Amniotic stem cell (primary cell): ENCODE data around the gene HOXB9.
A peak's percentile ranks its signal among the peaks of the same experiment; 100 is the strongest.

Source experiments
- DNase-seq: peaks from one replicate; lab custom pipeline; 2025; lab: John Stamatoyannopoulos, UW

The HOXB9 gene

DNA sequence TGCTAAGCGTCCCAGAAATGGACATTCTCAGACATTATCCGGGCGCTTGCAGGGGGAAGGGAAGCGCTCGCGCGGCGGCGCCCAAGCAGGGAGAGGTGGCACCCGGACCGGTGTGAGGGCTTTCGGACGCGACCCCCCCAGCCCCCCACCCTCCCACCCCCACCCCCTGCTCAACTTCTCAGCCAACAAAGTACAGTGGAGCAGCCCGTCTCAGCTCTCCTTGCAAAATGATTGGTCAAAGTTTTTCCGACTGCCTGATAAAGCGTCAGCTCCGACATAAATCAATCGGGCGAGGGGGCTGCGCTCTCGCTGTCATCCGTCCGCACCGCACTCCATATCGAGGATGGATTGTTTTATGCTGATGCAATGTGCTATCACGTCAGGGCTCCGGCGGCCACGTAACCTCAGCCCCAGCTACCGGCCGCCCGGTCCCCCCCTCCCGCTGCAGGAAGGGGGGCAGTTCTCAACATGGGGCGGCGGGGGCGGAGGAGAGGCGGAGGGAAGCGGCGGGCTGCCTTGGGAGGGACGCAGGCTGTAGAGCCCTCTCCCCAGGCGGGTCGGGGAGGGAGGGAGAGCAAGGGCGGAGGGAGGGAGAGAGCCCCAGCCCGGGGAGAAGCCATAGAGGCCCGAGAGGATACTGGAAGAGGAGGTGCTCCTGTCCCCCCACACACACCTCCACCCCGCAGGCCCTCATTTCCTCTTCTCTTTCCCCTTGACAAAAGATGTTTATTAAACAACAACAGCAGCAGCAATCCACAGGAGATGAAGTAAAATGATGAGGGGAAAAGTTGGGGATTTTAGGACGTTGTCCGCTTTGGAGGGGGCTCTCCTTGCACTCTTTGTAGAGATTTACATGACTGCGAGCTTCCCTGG is at the start of gene HOXB9:
TSS of gene HOXB9 (minus strand) at position 114 of the 873 bp plus-strand sequence. CDS start at position 25, 89 bp downstream.
- no peak for DNase-seq

GRCh38 chr17:48672340-48672739 is 46.2 kb upstream of the HOXB9 start:
- DNase-seq, result no peak

DNA sequence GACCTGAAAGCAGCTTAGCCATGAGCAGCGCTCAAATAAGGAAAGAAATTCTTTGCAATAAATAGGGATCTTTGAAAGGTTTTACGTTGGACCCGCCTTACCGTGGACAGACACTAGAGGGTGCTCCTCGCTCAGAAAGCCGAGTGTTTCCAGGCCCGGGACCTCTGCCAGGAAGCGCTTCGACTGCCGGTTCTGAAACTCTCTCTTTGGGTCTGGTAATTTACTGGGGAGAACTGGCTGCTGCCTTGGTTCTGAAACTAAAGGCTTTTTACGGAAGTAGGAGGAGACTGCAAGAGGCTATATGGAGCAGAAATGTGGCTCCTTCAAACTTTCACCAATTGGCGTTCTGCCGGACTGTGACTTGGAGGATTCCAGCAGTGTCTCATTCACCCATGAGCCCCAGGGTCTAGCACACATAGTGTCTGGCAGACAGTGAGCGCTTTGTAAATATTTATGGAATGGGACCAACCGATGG is 45.6 kb upstream of the HOXB9 start:
- DNase-seq, result peak; percentile 53

DNA sequence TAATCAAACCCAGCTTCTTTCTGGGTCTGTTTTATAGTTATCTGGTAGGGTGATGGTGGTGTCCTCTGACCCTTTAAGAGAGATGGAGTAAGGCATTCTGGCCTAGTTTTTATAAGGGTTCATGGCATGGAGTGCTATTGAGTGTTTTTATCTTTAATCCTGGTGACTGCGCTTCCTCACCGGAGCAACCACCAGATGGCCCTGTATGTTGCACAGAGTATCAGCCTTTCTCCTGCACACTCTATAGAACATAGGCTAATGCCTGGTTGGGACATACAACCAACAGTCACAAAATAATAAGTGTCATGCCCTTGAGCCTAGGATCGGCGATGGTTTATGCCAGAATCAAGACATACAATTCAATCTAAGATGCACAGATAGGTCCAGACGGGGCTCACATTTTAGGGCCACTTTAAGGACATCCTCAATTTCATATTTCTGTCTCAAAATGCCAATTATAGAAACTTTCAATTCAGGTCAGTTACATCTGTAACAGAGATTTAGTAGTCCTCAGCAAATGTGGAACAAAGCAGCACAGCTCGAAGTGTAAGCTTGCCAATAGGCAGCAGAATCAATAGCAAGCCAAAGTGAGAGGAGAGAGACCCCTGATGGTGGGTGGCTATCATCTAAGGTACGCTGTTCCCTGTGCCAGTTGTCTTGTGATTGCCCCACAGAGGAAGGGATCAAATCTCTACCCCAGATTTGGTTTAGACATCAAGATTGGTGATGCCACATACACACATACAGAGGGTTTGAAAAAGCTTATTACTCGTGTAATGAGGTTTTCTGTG is 37.2 kb upstream of the HOXB9 start:
- DNase-seq, result no peak

DNA sequence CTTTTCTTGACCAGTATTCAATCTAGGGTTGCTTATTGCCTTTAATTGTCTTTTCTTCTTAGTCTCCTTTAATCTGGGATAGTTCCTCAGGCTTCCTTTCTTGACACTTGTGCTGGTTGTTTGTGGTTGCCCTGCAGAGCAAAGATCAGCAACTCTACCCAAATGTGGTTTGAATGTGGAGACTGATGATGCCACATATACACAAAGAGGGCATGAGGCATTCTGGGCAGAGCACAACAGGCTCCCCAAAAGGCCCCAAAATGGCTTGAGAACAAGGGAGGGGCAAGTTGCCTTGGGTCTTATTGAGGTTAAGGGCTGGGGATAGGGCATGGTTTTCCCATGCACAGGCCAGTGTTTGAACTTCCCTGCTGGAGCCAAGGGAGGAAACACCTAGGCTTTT is 29.8 kb upstream of the HOXB9 start:
- DNase-seq, result no peak

- no peak for DNase-seq
These were observed 23.6 kb upstream of the HOXB9 start for GRCh38 chr17:48649741-48650140.

DNA sequence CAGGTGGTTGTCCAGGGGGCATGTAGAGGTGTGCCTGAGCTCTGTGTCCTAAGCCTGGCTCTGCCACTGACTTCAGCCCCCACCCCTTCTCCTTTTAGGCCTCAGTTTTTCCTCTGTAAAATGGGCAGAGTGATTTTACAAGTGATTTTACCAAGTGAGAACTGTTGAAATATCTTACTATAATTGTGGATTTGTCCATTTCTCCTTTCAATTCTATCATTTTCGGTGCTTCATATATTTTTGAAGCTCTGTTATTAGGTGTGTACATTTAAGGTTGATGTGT is 21.7 kb upstream of the HOXB9 start:
- no peak for DNase-seq

DNA sequence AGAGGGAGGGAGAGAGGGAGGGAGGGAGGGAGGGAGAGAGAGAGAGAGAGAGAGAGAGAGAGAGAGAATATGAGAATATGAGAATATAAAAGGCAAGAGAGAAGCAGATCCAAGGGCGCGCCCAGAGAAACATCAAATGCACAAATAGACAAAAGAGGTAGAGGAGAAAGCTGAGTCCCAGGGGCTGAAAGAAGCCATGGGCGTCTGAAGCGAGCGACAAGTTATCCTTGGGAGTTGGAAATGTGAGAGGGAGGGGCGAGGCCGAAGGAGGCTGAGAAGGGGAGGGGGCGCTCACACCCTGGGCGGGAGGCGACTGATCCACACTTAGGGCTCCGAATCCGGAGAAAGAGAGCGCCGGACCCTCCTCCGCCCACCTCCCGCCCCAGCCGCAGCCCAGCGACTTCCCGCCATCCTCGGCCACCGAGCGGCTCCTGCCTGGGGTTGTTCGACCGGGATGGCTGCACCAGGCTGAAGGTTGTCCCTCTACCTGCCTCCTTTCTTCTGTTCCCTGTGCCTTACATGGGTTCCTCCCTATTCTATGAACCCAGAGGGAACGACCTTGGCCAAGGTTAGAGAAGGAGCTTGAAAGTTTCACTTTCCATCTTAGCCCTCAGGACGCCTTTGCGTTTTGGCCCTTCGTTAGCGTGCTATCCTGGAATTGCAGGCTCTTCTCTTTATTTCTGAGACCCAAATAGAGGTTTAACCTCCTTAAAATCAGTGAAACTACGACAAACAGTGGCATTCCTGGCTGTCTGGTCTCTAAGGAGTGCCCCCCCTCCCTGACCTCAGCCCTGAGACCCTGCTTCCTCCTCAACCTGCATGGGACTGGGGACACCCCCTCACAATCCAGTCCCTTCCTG is 21.2 kb upstream of the HOXB9 start:
- no peak for DNase-seq

GRCh38 chr17:48646183-48647102 is 20.3 kb upstream of the HOXB9 start:
- DNase-seq, result no peak

GRCh38 chr17:48645639-48646182 is 19.6 kb upstream of the HOXB9 start:
- DNase-seq, result no peak

GRCh38 chr17:48644910-48645557 is 18.9 kb upstream of the HOXB9 start:
- no peak for DNase-seq

GRCh38 chr17:48644159-48644558 is 18.0 kb upstream of the HOXB9 start:
- no peak for DNase-seq

GRCh38 chr17:48643697-48644012 is 17.5 kb upstream of the HOXB9 start:
- DNase-seq, result no peak

GRCh38 chr17:48642843-48643696 is 16.9 kb upstream of the HOXB9 start:
- no peak for DNase-seq

DNA sequence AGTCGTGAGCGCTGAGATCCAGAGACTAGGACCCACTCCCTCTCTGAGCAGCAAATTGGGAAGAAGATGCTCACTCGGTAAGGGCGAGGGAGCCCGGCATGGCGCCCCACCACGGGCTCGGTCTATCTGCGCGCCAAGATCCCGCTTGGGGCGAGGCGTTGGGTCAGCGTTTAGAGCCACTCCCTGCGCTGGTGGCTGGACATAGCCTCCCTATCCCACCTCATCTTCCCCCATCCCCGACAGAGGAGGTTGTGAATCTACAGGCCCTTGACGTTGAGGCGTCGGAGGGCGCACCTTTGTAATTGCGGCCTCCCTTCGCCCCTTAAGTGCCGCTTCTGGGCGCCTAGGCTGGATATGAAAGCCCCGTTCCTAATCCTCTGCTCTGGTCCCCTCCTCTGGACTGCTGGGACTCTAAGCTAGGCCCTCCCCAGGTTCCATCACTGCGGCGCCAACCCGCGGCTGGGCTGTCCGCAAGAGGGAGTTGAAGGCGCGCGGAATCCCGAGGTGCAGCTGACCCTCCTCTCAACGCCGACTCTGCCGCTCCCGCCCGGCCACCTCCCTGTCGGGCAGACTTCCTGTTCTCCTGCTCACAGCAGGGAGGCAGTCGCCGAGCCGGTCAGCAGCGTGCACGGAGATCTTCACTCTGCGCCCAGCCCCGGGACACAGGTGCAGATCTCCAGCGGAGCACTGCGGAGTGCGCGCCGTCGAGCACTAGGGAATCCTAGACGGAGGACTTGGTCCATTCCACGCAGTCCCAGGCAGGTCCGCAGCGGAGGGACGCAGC is 16.1 kb upstream of the HOXB9 start:
- no peak for DNase-seq

DNA sequence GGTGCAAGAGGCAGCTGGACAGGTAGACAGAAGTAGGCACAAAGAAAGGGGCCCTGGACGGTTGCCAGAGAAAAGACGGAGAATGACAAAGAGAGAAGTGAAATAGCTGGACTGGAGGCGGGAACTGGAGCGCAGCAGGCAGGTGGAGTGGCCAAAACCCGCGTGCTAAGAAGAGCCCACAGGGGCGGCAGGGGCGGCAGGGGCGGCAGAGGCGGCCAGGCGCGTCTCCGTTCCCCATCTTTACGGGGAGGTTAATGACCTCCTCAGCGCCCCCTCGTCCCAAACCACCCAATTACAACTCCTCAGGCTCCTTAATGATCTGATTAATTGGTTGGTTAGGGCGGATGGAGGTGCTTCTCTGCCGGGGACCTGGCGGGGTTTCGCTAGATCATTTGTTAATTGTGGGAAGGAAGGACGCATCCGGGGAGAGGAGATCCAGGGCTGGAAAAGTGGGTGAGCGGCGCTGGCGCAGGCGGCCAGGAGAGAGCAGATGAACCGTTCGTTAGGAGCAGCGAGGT is 15.4 kb upstream of the HOXB9 start:
- no peak for DNase-seq

GRCh38 chr17:48640858-48641180 is 14.7 kb upstream of the HOXB9 start:
- DNase-seq, result no peak

DNA sequence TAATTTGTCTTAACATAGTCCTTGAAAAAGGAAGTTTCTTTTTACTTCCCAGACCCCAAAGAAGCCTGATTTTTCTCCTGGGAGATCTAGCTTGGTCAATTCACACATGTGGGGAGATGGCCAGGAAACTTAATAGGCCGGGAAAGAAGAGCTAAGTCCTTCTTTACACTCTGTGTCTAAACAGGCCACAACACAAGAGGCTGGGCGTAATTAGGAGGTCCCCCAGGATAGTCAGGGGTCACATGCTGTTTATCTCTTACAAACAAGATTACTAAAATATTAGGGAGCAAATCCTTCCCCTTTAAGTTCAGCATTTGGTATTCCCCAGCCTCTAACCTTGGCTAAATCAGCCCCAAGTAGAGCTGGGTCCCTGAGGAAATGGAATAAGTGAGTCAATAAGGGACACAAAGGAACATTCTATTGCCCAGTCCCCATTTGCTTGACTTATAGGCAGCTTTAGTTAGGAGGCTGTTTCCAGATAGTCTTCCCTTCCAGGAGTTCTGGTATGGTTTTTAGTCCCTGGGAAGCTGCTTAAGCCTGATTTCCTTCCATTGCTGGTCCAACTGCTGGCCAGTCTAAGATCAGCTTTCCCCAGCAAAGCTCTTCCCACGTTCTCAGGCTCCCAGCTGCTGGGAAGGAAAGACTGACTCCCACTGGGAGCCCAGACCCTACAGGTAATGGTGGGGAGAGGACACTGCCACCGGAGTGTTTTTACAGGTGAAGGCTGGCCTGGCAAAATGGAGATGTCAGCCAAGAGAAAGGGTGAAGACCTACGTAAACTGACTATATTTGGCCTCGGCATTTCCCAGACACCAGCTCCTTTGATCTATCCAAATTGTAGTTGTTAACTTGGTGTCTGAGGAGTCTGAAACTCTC is 14.1 kb upstream of the HOXB9 start:
- no peak for DNase-seq
